OCI-LY3 (cell line): ENCODE data around the gene C16orf89.

Experiments
- H2AFZ ChIP-seq: fragments of 200-600, 300-600 bp; shearing (Covaris generic); 2 replicates; pipeline ENCODE4 v1.6.0; 2014; ENCODE audit warnings: antibody characterized with exemption, low read depth, low read length
- H3K27ac ChIP-seq: fragments of 200-600, 300-600 bp; sonication (generic); 2 replicates; pipeline ENCODE4 v1.5.1; 2014; ENCODE audit warnings: mild to moderate bottlenecking, low read length, moderate library complexity, mixed read lengths
- H3K27me3 ChIP-seq: fragments of 200-600, 300-600 bp; sonication (generic); 2 replicates; pipeline ENCODE4 v1.6.1; 2014; ENCODE audit warnings: low read depth, low read length, mixed read lengths
- H3K36me3 ChIP-seq: fragments of 200-600, 300-600 bp; sonication (generic); replicated peaks from 2 replicates; pipeline ENCODE3; 2014; ENCODE audit warnings: low read depth, low read length, mixed read lengths
- H3K4me1 ChIP-seq: fragments of 300-600, 200-600 bp; sonication (generic); 2 replicates; pipeline ENCODE4 v1.6.1; 2014; ENCODE audit warnings: low read length, mixed read lengths
- H3K4me2 ChIP-seq: fragments of 200-600, 300-600 bp; sonication (generic); 2 replicates; pipeline ENCODE4 v1.6.1; 2014; ENCODE audit warnings: low read length, mixed read lengths
- H3K4me3 ChIP-seq: fragments of 300-600, 200-600 bp; sonication (generic); 2 replicates; pipeline ENCODE4 v1.5.1; 2014; ENCODE audit warnings: antibody characterized with exemption, mild to moderate bottlenecking, low read length, moderate library complexity
- H3K79me2 ChIP-seq: fragments of 300-600, 200-600 bp; shearing (Covaris generic); 2 replicates; pipeline ENCODE4 v1.6.1; 2014; ENCODE audit warnings: mild to moderate bottlenecking, low read length, mixed read lengths
- H3K9ac ChIP-seq: fragments of 300-600, 200-600 bp; shearing (Covaris generic); 2 replicates; pipeline ENCODE4 v1.6.0; 2014; ENCODE audit warnings: mild to moderate bottlenecking, low read length, moderate library complexity
- H3K9me3 ChIP-seq: fragments of 200-600, 300-600 bp; shearing (Covaris generic); 2 replicates; pipeline ENCODE4 v1.6.1; 2014; ENCODE audit warnings: low read length, mixed read lengths; ENCODE audit not compliant: insufficient read depth
- H4K20me1 ChIP-seq: fragments of 200-600, 300-600 bp; sonication (generic); 2 replicates; pipeline ENCODE4 v1.6.1; 2016; ENCODE audit warnings: low read length, mixed read lengths; ENCODE audit not compliant: insufficient read depth
- EZH2phosphoT487 ChIP-seq: fragments of 200-600 bp; shearing (Covaris generic); IDR thresholded peaks from 2 replicates; pipeline ENCODE4 v1.6.1; 2018; ENCODE audit warnings: antibody characterized with exemption, mixed run types, low read depth
- TF ChIP-seq, protein P1 (sequence below): fragments of 200-600, 300-600 bp; sonication (generic); IDR thresholded peaks from 2 replicates; pipeline ENCODE4 v1.5.1; 2014; ENCODE audit warnings: antibody characterized with exemption, low read length, low read depth

C16orf89 gene

DNA sequence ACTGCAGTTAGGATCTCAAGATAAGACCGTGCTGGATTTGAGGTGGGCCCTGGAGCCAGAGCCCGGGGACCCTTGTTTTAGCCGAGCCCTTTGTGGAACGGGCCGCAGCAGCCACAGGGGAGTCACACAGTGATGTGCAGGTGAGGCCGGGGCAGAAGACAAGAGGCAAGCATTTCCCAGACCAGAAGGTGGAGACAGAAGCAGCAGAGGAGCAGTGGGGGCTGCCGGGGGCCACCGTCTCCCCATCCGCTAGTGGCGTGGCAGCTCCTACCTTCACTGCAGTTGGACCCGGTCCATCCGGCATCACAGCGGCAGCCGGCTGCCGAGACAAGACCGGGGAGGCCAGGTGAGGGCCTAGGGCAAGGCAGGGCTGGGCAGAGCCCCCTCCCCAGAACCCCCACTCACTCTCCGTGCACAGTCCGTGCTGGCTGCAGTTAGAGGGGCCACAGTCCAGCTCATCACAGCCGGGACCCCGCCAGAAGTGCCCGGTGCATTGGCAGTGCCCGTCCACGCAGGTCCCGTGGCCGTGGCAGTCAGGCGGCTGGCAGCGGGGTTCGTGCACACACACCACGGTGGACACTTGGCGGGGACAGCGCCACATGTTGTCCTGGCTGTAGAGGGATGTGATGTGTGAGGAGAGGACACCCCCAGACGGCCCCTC lies 38.1 kb downstream of the C16orf89 start:
- no peak overlapping the region for H3K9ac ChIP-seq
- no peaks in the 10 kb centered on the region for H4K20me1 ChIP-seq
- H3K27me3 ChIP-seq: no peaks in the 10 kb centered on the region
- no peaks in the 10 kb centered on the region for H3K9me3 ChIP-seq
- peaks cover 5% of the 10 kb centered on the region; the same call in 1 of the 2 replicates for H3K4me1 ChIP-seq
- no peaks in the 10 kb centered on the region for H3K36me3 ChIP-seq
- no peak overlapping the region for H3K4me2 ChIP-seq
- TF ChIP-seq, protein P1, sequence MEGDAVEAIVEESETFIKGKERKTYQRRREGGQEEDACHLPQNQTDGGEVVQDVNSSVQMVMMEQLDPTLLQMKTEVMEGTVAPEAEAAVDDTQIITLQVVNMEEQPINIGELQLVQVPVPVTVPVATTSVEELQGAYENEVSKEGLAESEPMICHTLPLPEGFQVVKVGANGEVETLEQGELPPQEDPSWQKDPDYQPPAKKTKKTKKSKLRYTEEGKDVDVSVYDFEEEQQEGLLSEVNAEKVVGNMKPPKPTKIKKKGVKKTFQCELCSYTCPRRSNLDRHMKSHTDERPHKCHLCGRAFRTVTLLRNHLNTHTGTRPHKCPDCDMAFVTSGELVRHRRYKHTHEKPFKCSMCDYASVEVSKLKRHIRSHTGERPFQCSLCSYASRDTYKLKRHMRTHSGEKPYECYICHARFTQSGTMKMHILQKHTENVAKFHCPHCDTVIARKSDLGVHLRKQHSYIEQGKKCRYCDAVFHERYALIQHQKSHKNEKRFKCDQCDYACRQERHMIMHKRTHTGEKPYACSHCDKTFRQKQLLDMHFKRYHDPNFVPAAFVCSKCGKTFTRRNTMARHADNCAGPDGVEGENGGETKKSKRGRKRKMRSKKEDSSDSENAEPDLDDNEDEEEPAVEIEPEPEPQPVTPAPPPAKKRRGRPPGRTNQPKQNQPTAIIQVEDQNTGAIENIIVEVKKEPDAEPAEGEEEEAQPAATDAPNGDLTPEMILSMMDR: no peak
- TF ChIP-seq EZH2phosphoT487: no peak
- H3K79me2 ChIP-seq: no peaks in the 10 kb centered on the region
- no peak overlapping the region for H3K27ac ChIP-seq
- H2AFZ ChIP-seq: no peak overlapping the region
- H3K4me3 ChIP-seq: no peak overlapping the region

DNA sequence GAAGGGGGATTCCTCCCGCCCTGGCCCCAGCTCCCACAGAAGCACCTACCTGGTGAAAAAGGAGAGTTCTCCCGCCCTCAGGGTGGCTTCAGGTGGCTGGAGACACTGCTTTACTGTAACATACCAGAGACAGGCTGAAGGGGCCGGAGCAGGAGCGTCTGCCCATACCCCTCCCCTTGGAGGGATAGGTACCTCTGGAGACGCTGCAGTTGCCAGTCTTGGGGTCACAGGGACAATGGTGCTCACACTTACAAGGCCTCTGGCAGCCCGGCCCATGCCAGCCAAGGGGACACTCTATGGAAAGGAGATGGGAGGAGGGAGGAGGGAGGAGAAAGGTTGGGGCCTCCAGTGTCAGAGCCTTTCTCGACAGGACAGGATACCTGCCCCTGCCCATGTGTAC lies 38.7 kb downstream of the C16orf89 start:
- H4K20me1 ChIP-seq: no peaks in the 10 kb centered on the region
- no peak overlapping the region for H2AFZ ChIP-seq
- H3K36me3 ChIP-seq: no peaks in the 10 kb centered on the region

DNA sequence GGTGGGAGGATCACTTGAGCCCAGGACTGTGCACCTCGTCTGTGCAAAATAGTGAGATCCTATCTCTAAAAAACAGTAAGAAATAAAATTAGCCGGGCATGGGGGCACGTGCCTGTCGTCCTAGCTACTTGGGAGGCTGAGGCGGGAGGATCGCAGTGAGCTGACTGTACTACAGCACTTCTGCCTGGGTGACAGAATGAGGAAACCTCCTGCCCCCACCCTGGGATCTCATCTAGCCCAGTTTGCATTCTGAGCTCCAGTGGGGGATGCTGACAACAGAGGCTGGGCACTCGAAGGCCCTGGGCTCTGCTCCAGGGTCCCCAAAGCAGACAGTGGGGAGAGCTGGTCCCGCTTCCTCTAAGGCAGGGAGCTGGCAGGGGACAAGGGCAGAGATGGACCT lies 39.1 kb downstream of the C16orf89 start:
- H3K4me1 ChIP-seq: peaks cover 3% of the 10 kb centered on the region; the same call in 1 of the 2 replicates
- H3K27ac ChIP-seq: no peak overlapping the region
- TF ChIP-seq, protein P1: no peak
- no peak for TF ChIP-seq EZH2phosphoT487
- H4K20me1 ChIP-seq: no peaks in the 10 kb centered on the region
- no peaks in the 10 kb centered on the region for H3K27me3 ChIP-seq
- H3K9ac ChIP-seq: no peak overlapping the region
- no peak overlapping the region for H3K4me3 ChIP-seq
- H3K9me3 ChIP-seq: no peaks in the 10 kb centered on the region
- H2AFZ ChIP-seq: no peak overlapping the region
- no peaks in the 10 kb centered on the region for H3K79me2 ChIP-seq
- H3K4me2 ChIP-seq: no peak overlapping the region
- no peaks in the 10 kb centered on the region for H3K36me3 ChIP-seq

More for the DNA sequence above, 38.7 kb downstream of the C16orf89 start:
- Histone ChIP-seq H3K27ac (no peak overlapping the region), H3K27me3 (no peaks in the 10 kb centered on the region), H3K9ac (no peak overlapping the region), H3K4me3 (no peak overlapping the region), H3K79me2 (no peaks in the 10 kb centered on the region), H3K4me2 (no peak overlapping the region), H3K9me3 (no peaks in the 10 kb centered on the region), H3K4me1 (peaks cover 3% of the 10 kb centered on the region; the same call in 1 of the 2 replicates)
- no peak for TF ChIP-seq EZH2phosphoT487
- TF ChIP-seq, protein P1: no peak

DNA sequence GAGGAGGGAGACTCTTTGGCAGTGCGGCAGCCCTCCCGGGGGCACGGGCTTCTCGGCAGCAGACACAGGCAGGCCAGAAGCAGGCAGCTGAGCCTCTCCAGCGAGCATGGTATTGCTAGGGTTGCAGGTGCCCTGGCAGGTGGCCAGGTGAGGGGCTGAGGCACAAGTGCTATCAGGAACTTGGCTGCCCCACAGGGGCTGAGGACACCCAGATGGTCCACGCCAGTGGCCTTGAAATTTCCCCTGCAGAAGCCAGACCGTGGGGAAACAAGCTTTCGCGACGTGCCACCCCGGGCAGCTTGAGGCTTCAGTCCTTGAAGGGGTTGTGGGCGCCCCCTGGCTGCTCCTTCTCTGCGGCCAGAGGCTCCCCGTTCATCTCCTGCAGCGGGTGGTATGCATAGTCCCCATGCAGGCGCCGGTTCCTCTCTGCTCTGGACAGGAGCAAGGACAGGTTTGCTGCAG lies 40.6 kb downstream of the C16orf89 start:
- Histone ChIP-seq H3K27ac (no peak overlapping the region), H3K4me3 (no peak overlapping the region), H3K9me3 (no peaks in the 10 kb centered on the region), H3K27me3 (no peaks in the 10 kb centered on the region), H3K79me2 (no peaks in the 10 kb centered on the region), H3K9ac (no peak overlapping the region), H4K20me1 (no peaks in the 10 kb centered on the region), H3K36me3 (no peaks in the 10 kb centered on the region), H2AFZ (no peak overlapping the region), H3K4me1 (peaks cover 3% of the 10 kb centered on the region; the same call in 1 of the 2 replicates), H3K4me2 (peak overlapping the region; percentile 17; the same call in 1 of the 2 replicates)
- TF ChIP-seq, protein P1: peak; percentile 51
- TF ChIP-seq EZH2phosphoT487: no peak
